Measurements from ENCODE around the gene GTF2I.
"Not testable (repeated sequence)": the region's sequence is repeated elsewhere in the genome, so short reads cannot be mapped to it uniquely, and the experiment has no call there.

- TF ChIP-seq CTCF, POLR2A (IDR thresholded peaks at IDR 0.05): not testable (repeated sequence)
Observed at GRCh38 chr7:74743936-74744557, 86.5 kb downstream of the GTF2I start.

Measured in adrenal gland (tissue), 5 donors.